KOPT-K1 (cell line): ENCODE data around the gene NXNL2.

Source experiments
- H3K27ac ChIP-seq: fragments of 200-600 bp; sonication (generic); 2 replicates; pipeline ENCODE4 v1.5.1; 2016; ENCODE audit warnings: antibody characterized with exemption, mild to moderate bottlenecking, low read depth, low read length; ENCODE audit not compliant: poor library complexity, severe bottlenecking
- H3K36me3 ChIP-seq: fragments of 200-600 bp; sonication (generic); 2 replicates; pipeline ENCODE4 v1.5.1; 2017; ENCODE audit warnings: antibody characterized with exemption, mild to moderate bottlenecking, low read length, moderate library complexity; ENCODE audit not compliant: insufficient read depth
- H3K9me3 ChIP-seq: fragments of 200-600 bp; sonication (generic); 2 replicates; pipeline ENCODE4 v1.5.1; 2017; ENCODE audit warnings: antibody characterized with exemption, low read length, mild to moderate bottlenecking; ENCODE audit not compliant: insufficient read depth, poor library complexity, severe bottlenecking

Gene NXNL2

GRCh38 chr9:88534456-88535225 is at the start of gene NXNL2:
Gene NXNL2, plus strand, starts transcription at chr9:88535178. Its CDS starts 257 bp downstream, at chr9:88535435.
- no peaks in the 10 kb centered on the region for H3K9me3 ChIP-seq
- H3K27ac ChIP-seq = no peak within 1 kb of the TSS
- no peaks in the 10 kb centered on the region for H3K36me3 ChIP-seq

- Histone ChIP-seq H3K27ac (no peak overlapping the region), H3K9me3 (no peaks in the 10 kb centered on the region), H3K36me3 (0 out of 2 replicates have a peak, but pooled peaks cover 9% of the 10 kb centered on the region)
These were observed 46.8 kb upstream of the NXNL2 start for GRCh38 chr9:88488166-88488565.

- no peak overlapping the region for H3K27ac ChIP-seq
- H3K36me3 ChIP-seq = no peaks in the 10 kb centered on the region
- H3K9me3 ChIP-seq = no peaks in the 10 kb centered on the region
These were observed 39.8 kb upstream of the NXNL2 start for GRCh38 chr9:88494983-88495721.

- no peaks in the 10 kb centered on the region for H3K9me3 ChIP-seq
- H3K36me3 ChIP-seq = no peaks in the 10 kb centered on the region
- H3K27ac ChIP-seq = no peak overlapping the region
These were observed 37.8 kb upstream of the NXNL2 start for GRCh38 chr9:88497224-88497623.

GRCh38 chr9:88498880-88499279 is 36.1 kb upstream of the NXNL2 start:
- H3K9me3 ChIP-seq = no peaks in the 10 kb centered on the region
- no peaks in the 10 kb centered on the region for H3K36me3 ChIP-seq
- no peak overlapping the region for H3K27ac ChIP-seq

GRCh38 chr9:88501086-88501485 is 33.9 kb upstream of the NXNL2 start:
- no peaks in the 10 kb centered on the region for H3K9me3 ChIP-seq
- H3K27ac ChIP-seq = no peak overlapping the region
- H3K36me3 ChIP-seq = no peaks in the 10 kb centered on the region

- Histone ChIP-seq H3K9me3 (no peaks in the 10 kb centered on the region), H3K36me3 (no peaks in the 10 kb centered on the region), H3K27ac (no peak overlapping the region)
These were observed 32.4 kb upstream of the NXNL2 start for GRCh38 chr9:88502552-88503034.

- no peaks in the 10 kb centered on the region for H3K9me3 ChIP-seq
- no peak overlapping the region for H3K27ac ChIP-seq
- H3K36me3 ChIP-seq = no peaks in the 10 kb centered on the region
These were observed 31.7 kb upstream of the NXNL2 start for GRCh38 chr9:88503081-88503844.

- H3K9me3 ChIP-seq = no peaks in the 10 kb centered on the region
These were observed 30.9 kb upstream of the NXNL2 start for GRCh38 chr9:88503845-88504764.

GRCh38 chr9:88508326-88508725 is 26.7 kb upstream of the NXNL2 start:
- no peak overlapping the region for H3K27ac ChIP-seq
- no peaks in the 10 kb centered on the region for H3K36me3 ChIP-seq
- H3K9me3 ChIP-seq = no peaks in the 10 kb centered on the region

More at GRCh38 chr9:88503845-88504764, 30.9 kb upstream of the NXNL2 start:
- Histone ChIP-seq H3K36me3 (no peaks in the 10 kb centered on the region), H3K27ac (no peak overlapping the region)

- H3K9me3 ChIP-seq = no peaks in the 10 kb centered on the region
These were observed 23.1 kb upstream of the NXNL2 start for GRCh38 chr9:88511906-88512305.

GRCh38 chr9:88514247-88514646 is 20.7 kb upstream of the NXNL2 start:
- H3K9me3 ChIP-seq = no peaks in the 10 kb centered on the region
- no peaks in the 10 kb centered on the region for H3K36me3 ChIP-seq
- H3K27ac ChIP-seq = no peak overlapping the region

More at GRCh38 chr9:88511906-88512305, 23.1 kb upstream of the NXNL2 start:
- no peaks in the 10 kb centered on the region for H3K36me3 ChIP-seq
- no peak overlapping the region for H3K27ac ChIP-seq

GRCh38 chr9:88521308-88521707 is 13.7 kb upstream of the NXNL2 start:
- no peak overlapping the region for H3K27ac ChIP-seq
- no peaks in the 10 kb centered on the region for H3K36me3 ChIP-seq
- no peaks in the 10 kb centered on the region for H3K9me3 ChIP-seq

GRCh38 chr9:88522360-88522759 is 12.6 kb upstream of the NXNL2 start:
- Histone ChIP-seq H3K27ac (no peak overlapping the region), H3K36me3 (no peaks in the 10 kb centered on the region), H3K9me3 (no peaks in the 10 kb centered on the region)
